Caco-2 (cell line): ENCODE results near the gene FLT1. TPM values are rescaled to one million over a fixed set of nuclear protein-coding genes. Genes with fewer than 3 reads are reported as not detected.
A peak's percentile ranks its signal among the peaks of the same experiment; 100 is the strongest.

Source experiments
- BruUV-seq: library from RNA; stranded (reverse); fragments of 400-500 nt; replicated peaks from 2 replicates; lab custom pipeline; 2021; lab: Mats Ljungman, UMichigan
- CTCF ChIA-PET: fragments of 300-600 bp; sonication (Branson Sonifier 250); formaldehyde crosslinking; loops from one replicate; lab custom pipeline; 2022; ENCODE audit warnings: antibody characterized with exemption; lab: Charles Lee
- POLR2A ChIA-PET: fragments of 300-600 bp; sonication (Branson Sonifier 250); formaldehyde crosslinking; loops from one replicate; lab custom pipeline; 2022; ENCODE audit warnings: antibody characterized with exemption; lab: Charles Lee
- DNase-seq, 2 experiments: peaks; one replicate each; pipeline versions ENCODE4 v3.0.0 to v3.0.0-alpha.2; 2020 to 2022
- H3K27me3 ChIP-seq: replicated peaks from 2 replicates; pipeline ENCODE4 v1.6.0; 2011; ENCODE audit warnings: low read length; ENCODE audit not compliant: control insufficient read depth, insufficient read depth
- H3K36me3 ChIP-seq: 2 replicates; pipeline ENCODE4 v1.5.1; 2011; ENCODE audit warnings: low read length; ENCODE audit not compliant: control insufficient read depth, insufficient read depth
- H3K4me1 ChIP-seq: fragments of 250-450 bp; sonication (Bioruptor Pico); 2 replicates; pipeline ENCODE4 v1.5.1; 2020; ENCODE audit warnings: mild to moderate bottlenecking
- H3K4me3 ChIP-seq: 2 replicates; pipeline ENCODE4 v1.5.1; 2011; ENCODE audit warnings: low read depth, mild to moderate bottlenecking, control low read depth, low read length
- H3K9me3 ChIP-seq: fragments of 250-450 bp; sonication (Bioruptor Pico); 2 replicates; pipeline ENCODE4 v1.5.1; 2020; ENCODE audit warnings: mild to moderate bottlenecking, moderate library complexity
- H3K27ac Mint-ChIP-seq: one replicate; pipeline ENCODE4 v1.8.0; 2022; ENCODE audit warnings: mixed read lengths; ENCODE audit not compliant: unreplicated experiment
- H3K27me3 Mint-ChIP-seq: one replicate; pipeline ENCODE4 v1.8.0; 2022; ENCODE audit warnings: mixed read lengths; ENCODE audit not compliant: insufficient read depth, unreplicated experiment
- H3K36me3 Mint-ChIP-seq: one replicate; pipeline ENCODE4 v1.8.0; 2022; ENCODE audit warnings: mild to moderate bottlenecking, mixed read lengths; ENCODE audit not compliant: insufficient read depth, unreplicated experiment
- H3K4me1 Mint-ChIP-seq: one replicate; pipeline ENCODE4 v1.8.0; 2022; ENCODE audit warnings: low read depth, mixed read lengths; ENCODE audit not compliant: unreplicated experiment
- H3K4me3 Mint-ChIP-seq: one replicate; pipeline ENCODE4 v1.8.0; 2022; ENCODE audit warnings: mild to moderate bottlenecking, moderate library complexity, mixed read lengths; ENCODE audit not compliant: unreplicated experiment
- H3K9me3 Mint-ChIP-seq: one replicate; pipeline ENCODE4 v1.8.0; 2022; ENCODE audit warnings: mixed read lengths; ENCODE audit not compliant: unreplicated experiment
- CTCF ChIP-seq, 2 experiments: fragments of 200-600 bp in 1 of 2; IDR thresholded peaks; 1 replicate in 1 of 2; 2 replicates in 1 of 2; pipeline versions ENCODE4 v1.5.1 to v1.8.0; 2011 to 2022; ENCODE audit warnings: antibody characterized with exemption in 1 of 2, control low read depth in 1 of 2, inconsistent platforms in 1 of 2, low read depth in 1 of 2, low read length in 1 of 2, mild to moderate bottlenecking in 1 of 2, moderate library complexity in 1 of 2; ENCODE audit not compliant: insufficient read depth in 1 of 2, severe bottlenecking in 1 of 2, unreplicated experiment in 1 of 2
- intact Hi-C: fragments of 100-400 bp; cut with micrococcal nuclease; formaldehyde crosslinking; loops from one replicate; pipeline ENCODE4 v1.10.0; 2022; ENCODE audit not compliant: unreplicated experiment
- total RNA-seq: library from RNA; stranded (reverse); gene quantifications from 2 replicates; pipeline ENCODE4 v1.2.3, GENCODE V29; 2022

FLT1 gene
- total RNA-seq, 1 experiment from 2014 or later: 0.66 TPM

GRCh38 chr13:28316129-28316528 lies 178.8 kb downstream of the FLT1 start:
- Mint-ChIP-seq H3K9me3 (no peaks in the 10 kb centered on the region), H3K27me3 (no peaks in the 10 kb centered on the region), H3K4me1 (peaks cover 21% of the 10 kb centered on the region), H3K27ac (no peak overlapping the region), H3K4me3 (no peak overlapping the region), H3K36me3 (no peaks in the 10 kb centered on the region)
- ChIA-PET POLR2A (no interaction called here), CTCF (interaction anchor here (0.8 kb wide), 1 partner anchor 38 kb away, joined by 3 read pairs; no protein-coding TSS in a partner anchor)
- no peak for TF ChIP-seq CTCF (IDR thresholded peaks at IDR 0.05; ENCODE audit: insufficient read depth in 1 of 2, low read depth in 1 of 2, low read length in 1 of 2, severe bottlenecking in 1 of 2, unreplicated experiment in 1 of 2)
- H3K36me3 ChIP-seq: no peaks in the 10 kb centered on the region
- no peaks in the 10 kb centered on the region for H3K27me3 ChIP-seq
- intact Hi-C loops: no loop called here
- H3K4me1 ChIP-seq: peaks cover 8% of the 10 kb centered on the region; the same call in 1 of the 2 replicates
- no peak overlapping the region for H3K4me3 ChIP-seq
- no TSS peak for BruUV-seq
- no peaks in the 10 kb centered on the region for H3K9me3 ChIP-seq
- no peak for DNase-seq

DNA sequence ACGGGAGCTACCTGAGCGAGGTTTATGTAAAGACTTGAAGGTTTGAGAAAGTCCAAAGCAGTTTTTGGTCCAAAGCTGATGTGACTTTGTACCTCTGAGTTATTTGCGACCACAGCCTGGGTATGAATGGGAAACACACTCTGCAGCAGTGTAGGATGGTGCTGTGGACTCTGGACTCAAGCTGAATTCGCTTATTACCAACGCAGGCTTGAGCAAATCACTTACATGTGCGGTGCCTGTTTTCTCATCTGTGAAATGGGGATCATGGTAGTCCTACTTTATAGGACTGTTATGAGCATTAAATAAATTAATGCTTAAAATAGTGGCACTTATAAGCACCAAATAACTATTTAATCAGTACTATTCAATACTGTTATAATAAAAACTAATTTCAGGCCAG lies 180.0 kb downstream of the FLT1 start:
- peaks cover 18% of the 10 kb centered on the region for H3K4me1 Mint-ChIP-seq
- H3K4me1 ChIP-seq: peaks cover 6% of the 10 kb centered on the region; the same call in 1 of the 2 replicates
- H3K36me3 Mint-ChIP-seq: no peaks in the 10 kb centered on the region
- no peaks in the 10 kb centered on the region for H3K27me3 ChIP-seq
- no peak overlapping the region for H3K4me3 Mint-ChIP-seq
- H3K36me3 ChIP-seq: no peaks in the 10 kb centered on the region
- no peak for TF ChIP-seq CTCF (IDR thresholded peaks at IDR 0.05; ENCODE audit: insufficient read depth in 1 of 2, low read depth in 1 of 2, low read length in 1 of 2, severe bottlenecking in 1 of 2, unreplicated experiment in 1 of 2)
- H3K9me3 Mint-ChIP-seq: no peaks in the 10 kb centered on the region
- H3K4me3 ChIP-seq: no peak overlapping the region
- H3K27ac Mint-ChIP-seq: no peak overlapping the region
- no peak for DNase-seq
- ChIA-PET POLR2A (no interaction called here), CTCF (no interaction called here)
- H3K9me3 ChIP-seq: no peaks in the 10 kb centered on the region
- intact Hi-C loops: no loop called here
- H3K27me3 Mint-ChIP-seq: no peaks in the 10 kb centered on the region
- no TSS peak for BruUV-seq

GRCh38 chr13:28313579-28313978 lies 181.3 kb downstream of the FLT1 start:
- Mint-ChIP-seq H3K27me3 (no peaks in the 10 kb centered on the region), H3K9me3 (no peaks in the 10 kb centered on the region), H3K4me3 (no peak overlapping the region), H3K4me1 (peaks cover 18% of the 10 kb centered on the region), H3K36me3 (no peaks in the 10 kb centered on the region), H3K27ac (no peak overlapping the region)
- Histone ChIP-seq H3K9me3 (no peaks in the 10 kb centered on the region), H3K36me3 (no peaks in the 10 kb centered on the region), H3K4me1 (peaks cover 6% of the 10 kb centered on the region; the same call in 1 of the 2 replicates), H3K4me3 (no peak overlapping the region), H3K27me3 (no peaks in the 10 kb centered on the region)
- BruUV-seq: no TSS peak
- TF ChIP-seq CTCF (IDR thresholded peaks at IDR 0.05; ENCODE audit: insufficient read depth in 1 of 2, low read depth in 1 of 2, low read length in 1 of 2, severe bottlenecking in 1 of 2, unreplicated experiment in 1 of 2): no peak
- peak in 1 of 2 experiments; percentile 15 for DNase-seq
- intact Hi-C loops: no loop called here
- CTCF ChIA-PET: no interaction called here
- POLR2A ChIA-PET: no interaction called here
